ENCODE measurements around the gene STON2.

The STON2 gene

DNA sequence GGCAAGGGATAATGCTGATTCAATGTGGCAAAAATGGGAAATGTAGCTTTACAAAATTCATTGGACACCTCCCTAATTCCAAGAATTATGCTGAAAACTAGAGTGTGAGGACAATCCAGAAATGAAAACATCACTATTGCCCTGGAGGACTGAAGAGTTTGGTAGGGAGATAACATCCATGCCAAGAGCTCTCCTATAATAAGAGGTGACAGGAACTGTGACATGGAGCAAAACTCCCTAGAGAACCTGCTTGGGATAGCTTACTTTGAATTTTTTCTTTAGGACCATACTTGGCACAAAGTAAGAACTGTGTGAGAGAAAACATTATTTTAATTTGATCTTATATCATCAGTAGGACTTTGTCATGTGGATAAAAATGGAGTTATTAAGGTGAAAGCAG is 48.9 kb downstream of the STON2 start:
- DNase-seq = no peak
- H3K4me3 ChIP-seq (ENCODE audit: low read depth, low read length) = no peak overlapping the region
- no peaks in the 10 kb centered on the region for H3K27me3 ChIP-seq (replicated peaks)
- no peak for TF ChIP-seq CTCF (IDR thresholded peaks at IDR 0.05; ENCODE audit: low read depth, low read length, missing control alignments)
- no peak overlapping the region for H3K27ac ChIP-seq
- no peaks in the 10 kb centered on the region for H3K36me3 ChIP-seq (replicated peaks)
- in situ Hi-C loops (cut with HindIII; ENCODE audit: low pct_ligation_motif_present, low sequenced_read_pairs) = no loop called here

DNA sequence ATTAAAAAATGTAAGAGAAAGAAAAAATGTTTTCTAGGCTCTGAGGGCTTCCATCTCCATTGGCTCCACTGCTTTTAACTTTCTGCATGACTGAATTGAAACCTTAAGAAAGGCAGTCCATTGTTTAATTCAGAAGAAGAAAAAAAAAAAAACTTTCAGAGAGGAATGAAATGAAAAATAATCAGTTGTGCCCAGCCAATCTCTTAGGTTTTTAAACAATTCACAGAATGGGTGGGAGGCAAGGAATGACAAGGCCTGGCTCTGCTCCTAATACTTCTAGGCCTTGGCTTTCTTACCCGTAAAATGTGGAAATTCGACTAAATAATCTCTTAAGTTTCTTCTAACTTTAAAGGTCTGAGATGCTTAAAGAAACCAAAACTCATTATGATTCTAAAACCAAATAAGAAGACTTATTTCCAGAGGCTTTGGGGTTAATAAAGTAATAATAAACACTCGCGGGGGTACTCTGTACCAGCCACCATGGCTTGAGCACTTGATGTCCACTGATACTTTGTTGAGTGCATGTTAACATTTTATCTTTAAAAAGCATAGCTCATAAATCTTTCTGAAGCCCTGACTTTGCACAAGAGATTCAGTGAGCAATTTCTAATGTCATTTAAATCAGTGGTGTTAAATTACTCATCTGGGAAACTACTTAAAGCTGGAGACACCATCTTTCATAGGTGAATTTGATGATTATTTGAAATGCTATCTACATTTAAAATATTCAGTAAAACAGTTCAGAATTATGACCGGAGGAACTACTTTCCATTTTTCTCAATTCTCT is 49.6 kb downstream of the STON2 start:
- in situ Hi-C loops (cut with HindIII; ENCODE audit: low pct_ligation_motif_present, low sequenced_read_pairs) = no loop called here
- no peak for DNase-seq

GRCh38 chr14:81348061-81348460 is 52.1 kb downstream of the STON2 start:
- Histone ChIP-seq H3K4me3 (ENCODE audit: low read depth, low read length) (no peak overlapping the region), H3K27me3 (replicated peaks) (no peaks in the 10 kb centered on the region), H3K27ac (no peak overlapping the region), H3K36me3 (replicated peaks) (no peaks in the 10 kb centered on the region)
- no peak for DNase-seq
- in situ Hi-C loops (cut with HindIII; ENCODE audit: low pct_ligation_motif_present, low sequenced_read_pairs) = no loop called here
- no peak for TF ChIP-seq CTCF (IDR thresholded peaks at IDR 0.05; ENCODE audit: low read depth, low read length, missing control alignments)

More for the DNA sequence above, 49.6 kb downstream of the STON2 start:
- Histone ChIP-seq H3K36me3 (replicated peaks) (no peaks in the 10 kb centered on the region), H3K27ac (no peak overlapping the region), H3K4me3 (ENCODE audit: low read depth, low read length) (no peak overlapping the region), H3K27me3 (replicated peaks) (no peaks in the 10 kb centered on the region)
- no peak for TF ChIP-seq CTCF (IDR thresholded peaks at IDR 0.05; ENCODE audit: low read depth, low read length, missing control alignments)

DNA sequence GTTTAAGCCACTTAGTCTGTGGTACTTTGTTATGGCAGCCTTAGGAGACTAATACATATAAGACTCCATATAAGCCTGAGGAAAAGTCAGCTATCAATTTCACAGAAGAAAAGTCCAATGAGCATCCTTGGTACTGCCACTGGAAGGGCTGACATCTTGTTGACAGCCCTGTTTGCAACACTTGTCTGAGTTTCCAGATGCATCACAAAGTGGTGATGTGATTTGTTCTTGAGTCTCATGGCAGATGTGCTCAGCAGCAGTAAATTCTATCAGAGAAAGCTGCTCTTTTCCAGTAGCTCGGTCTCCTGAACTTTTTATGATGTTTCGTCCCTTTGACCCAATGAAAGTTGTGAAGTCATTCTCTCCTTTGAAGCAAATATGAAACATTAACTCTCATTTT is 54.3 kb downstream of the STON2 start:
- Histone ChIP-seq H3K27me3 (replicated peaks) (no peaks in the 10 kb centered on the region), H3K27ac (no peak overlapping the region), H3K36me3 (replicated peaks) (no peaks in the 10 kb centered on the region), H3K4me3 (ENCODE audit: low read depth, low read length) (no peak overlapping the region)
- in situ Hi-C loops (cut with HindIII; ENCODE audit: low pct_ligation_motif_present, low sequenced_read_pairs) = no loop called here
- TF ChIP-seq CTCF (IDR thresholded peaks at IDR 0.05; ENCODE audit: low read depth, low read length, missing control alignments) = no peak
- DNase-seq = no peak

GRCh38 chr14:81344481-81345160 is 55.5 kb downstream of the STON2 start:
- no peak overlapping the region for H3K4me3 ChIP-seq (ENCODE audit: low read depth, low read length)
- TF ChIP-seq CTCF (IDR thresholded peaks at IDR 0.05; ENCODE audit: low read depth, low read length, missing control alignments) = no peak
- H3K27ac ChIP-seq = no peak overlapping the region
- no peaks in the 10 kb centered on the region for H3K27me3 ChIP-seq (replicated peaks)
- H3K36me3 ChIP-seq (replicated peaks) = no peaks in the 10 kb centered on the region
- DNase-seq = no peak
- in situ Hi-C loops (cut with HindIII; ENCODE audit: low pct_ligation_motif_present, low sequenced_read_pairs) = no loop called here
